T-helper 1 cell treated with Interleukin-12 subunit alpha and Interleukin-12 subunit beta and Interleukin-4 antibody, amounts not matched to agents 30 μg/mL and 1 μg/mL, for 36 hours (primary cell): ENCODE measurements around the gene GMPPB.
A peak's percentile ranks its signal among the peaks of the same experiment; 100 is the strongest.

Experiments
- H3K27ac Mint-ChIP-seq: one replicate; pipeline ENCODE4 v1.8.0; 2021; ENCODE audit warnings: mild to moderate bottlenecking, mixed read lengths
- H3K27me3 Mint-ChIP-seq: one replicate; pipeline ENCODE4 v1.8.0; 2021; ENCODE audit warnings: low read depth, mixed read lengths
- H3K36me3 Mint-ChIP-seq: one replicate; pipeline ENCODE4 v1.8.0; 2021; ENCODE audit warnings: low read depth, mixed read lengths
- H3K4me1 Mint-ChIP-seq: one replicate; pipeline ENCODE4 v1.8.0; 2021; ENCODE audit warnings: low read depth, mixed read lengths
- H3K4me3 Mint-ChIP-seq: one replicate; pipeline ENCODE4 v1.8.0; 2021; ENCODE audit warnings: mild to moderate bottlenecking, moderate library complexity, mixed read lengths
- H3K9me3 Mint-ChIP-seq: one replicate; pipeline ENCODE4 v1.8.0; 2021; ENCODE audit warnings: mixed read lengths

Gene GMPPB

DNA sequence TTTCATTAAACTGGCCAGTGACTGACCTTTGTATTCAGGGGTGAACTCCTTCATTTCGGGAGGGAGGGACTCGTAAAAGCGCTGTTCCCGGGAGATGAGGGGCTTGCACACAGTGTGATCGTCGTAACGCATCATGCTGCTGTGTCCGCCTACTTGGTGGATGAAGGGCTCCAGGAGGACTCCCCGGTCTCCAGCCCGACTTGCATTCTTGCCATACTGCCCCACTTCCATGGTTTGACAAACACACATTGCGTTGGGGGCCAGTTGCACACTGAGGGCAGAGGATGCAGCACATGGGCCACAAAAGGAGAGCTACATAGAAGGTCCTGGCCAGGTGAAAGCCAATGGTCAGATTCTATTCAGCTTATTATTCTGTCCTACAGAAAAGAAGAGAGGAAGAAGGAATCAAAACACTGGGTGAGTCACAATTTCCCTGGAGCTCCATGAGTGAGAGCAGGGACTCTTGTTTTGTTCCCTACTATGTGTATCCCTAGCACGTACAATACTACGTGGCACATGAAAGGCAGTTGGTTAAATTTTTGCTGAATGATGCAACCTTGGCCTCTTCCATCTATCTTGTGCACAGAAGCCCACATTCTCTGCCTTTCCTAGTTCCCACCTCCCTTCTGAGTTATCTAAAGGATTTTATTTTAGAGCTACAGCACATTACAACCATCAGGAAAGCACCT is 24.2 kb upstream of the GMPPB start:
- no peaks in the 10 kb centered on the region for H3K27me3 Mint-ChIP-seq
- peaks cover 3% of the 10 kb centered on the region for H3K4me1 Mint-ChIP-seq
- peaks cover 15% of the 10 kb centered on the region for H3K36me3 Mint-ChIP-seq
- H3K9me3 Mint-ChIP-seq = no peaks in the 10 kb centered on the region
- H3K4me3 Mint-ChIP-seq = no peak overlapping the region
- no peak overlapping the region for H3K27ac Mint-ChIP-seq

- H3K36me3 Mint-ChIP-seq = peaks cover 15% of the 10 kb centered on the region
- H3K27me3 Mint-ChIP-seq = no peaks in the 10 kb centered on the region
- H3K4me3 Mint-ChIP-seq = no peak overlapping the region
- H3K4me1 Mint-ChIP-seq = peaks cover 3% of the 10 kb centered on the region
- H3K9me3 Mint-ChIP-seq = no peaks in the 10 kb centered on the region
- H3K27ac Mint-ChIP-seq = no peak overlapping the region
Observed at GRCh38 chr3:49745986-49746385, 22.2 kb upstream of the GMPPB start.

- Mint-ChIP-seq H3K4me1 (peaks cover 5% of the 10 kb centered on the region), H3K4me3 (no peak overlapping the region), H3K36me3 (peaks cover 28% of the 10 kb centered on the region), H3K27ac (no peak overlapping the region), H3K9me3 (no peaks in the 10 kb centered on the region), H3K27me3 (no peaks in the 10 kb centered on the region)
Observed at GRCh38 chr3:49740427-49740826, 16.7 kb upstream of the GMPPB start.

DNA sequence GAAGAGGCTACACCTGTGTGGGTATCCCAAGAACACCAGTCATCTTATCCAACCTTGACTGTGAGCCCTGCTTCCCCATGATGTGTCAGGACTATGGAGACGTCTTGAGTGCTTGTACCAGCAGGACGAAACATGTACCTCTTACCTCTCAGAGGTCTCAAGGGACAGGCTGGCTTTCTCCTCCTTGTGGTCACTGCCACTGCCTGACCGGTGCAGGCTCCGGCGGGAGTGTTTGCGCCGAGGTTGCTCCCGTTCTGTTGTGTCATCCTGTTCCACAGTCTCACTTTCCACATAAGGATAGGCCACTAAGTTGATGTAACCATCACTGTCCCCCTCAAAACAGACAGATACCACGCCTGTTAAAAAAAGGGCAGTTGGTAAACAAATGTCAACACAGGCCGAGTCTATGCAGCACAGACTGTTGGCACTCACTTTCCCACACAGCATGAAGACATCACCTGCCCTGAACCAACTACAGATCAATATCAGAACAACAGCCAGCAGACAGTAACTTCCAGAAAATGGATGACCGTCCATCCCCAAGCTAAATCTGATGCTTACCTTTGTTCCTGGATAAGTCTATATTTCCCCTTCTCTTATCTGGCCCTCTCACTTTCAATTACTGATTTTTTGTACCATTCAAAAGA is 14.4 kb upstream of the GMPPB start:
- Mint-ChIP-seq H3K36me3 (peaks cover 24% of the 10 kb centered on the region), H3K9me3 (no peaks in the 10 kb centered on the region), H3K4me1 (peaks cover 4% of the 10 kb centered on the region), H3K4me3 (no peak overlapping the region), H3K27me3 (no peaks in the 10 kb centered on the region), H3K27ac (no peak overlapping the region)

- no peaks in the 10 kb centered on the region for H3K9me3 Mint-ChIP-seq
Observed at GRCh38 chr3:49734752-49735151, 11.0 kb upstream of the GMPPB start.

DNA sequence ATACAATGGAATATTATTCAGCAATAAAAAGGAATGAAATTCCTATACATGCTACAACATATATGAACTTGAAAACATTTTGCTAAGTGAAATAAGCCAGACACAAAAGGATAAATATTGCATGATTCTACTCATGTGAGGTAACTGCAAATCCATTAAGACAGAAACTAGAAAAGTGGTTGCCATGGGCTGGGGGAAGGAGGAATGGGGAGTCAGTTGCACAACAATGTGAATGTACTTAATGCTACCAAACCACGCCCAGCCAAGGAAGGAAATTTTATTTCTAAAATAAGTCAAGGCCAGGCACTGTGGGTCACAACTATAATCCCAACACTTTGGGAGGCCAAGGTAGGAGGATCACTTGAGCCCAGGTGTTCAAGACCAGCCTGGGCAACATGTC is 9.8 kb upstream of the GMPPB start:
- H3K4me1 Mint-ChIP-seq = peaks cover under 1% of the 10 kb centered on the region
- no peak overlapping the region for H3K27ac Mint-ChIP-seq
- no peaks in the 10 kb centered on the region for H3K9me3 Mint-ChIP-seq
- H3K4me3 Mint-ChIP-seq = no peak overlapping the region
- peaks cover 28% of the 10 kb centered on the region for H3K36me3 Mint-ChIP-seq
- no peaks in the 10 kb centered on the region for H3K27me3 Mint-ChIP-seq

More at GRCh38 chr3:49734752-49735151, 11.0 kb upstream of the GMPPB start:
- peaks cover 4% of the 10 kb centered on the region for H3K4me1 Mint-ChIP-seq
- no peak overlapping the region for H3K27ac Mint-ChIP-seq
- H3K27me3 Mint-ChIP-seq = no peaks in the 10 kb centered on the region
- H3K4me3 Mint-ChIP-seq = no peak overlapping the region
- peaks cover 31% of the 10 kb centered on the region for H3K36me3 Mint-ChIP-seq

DNA sequence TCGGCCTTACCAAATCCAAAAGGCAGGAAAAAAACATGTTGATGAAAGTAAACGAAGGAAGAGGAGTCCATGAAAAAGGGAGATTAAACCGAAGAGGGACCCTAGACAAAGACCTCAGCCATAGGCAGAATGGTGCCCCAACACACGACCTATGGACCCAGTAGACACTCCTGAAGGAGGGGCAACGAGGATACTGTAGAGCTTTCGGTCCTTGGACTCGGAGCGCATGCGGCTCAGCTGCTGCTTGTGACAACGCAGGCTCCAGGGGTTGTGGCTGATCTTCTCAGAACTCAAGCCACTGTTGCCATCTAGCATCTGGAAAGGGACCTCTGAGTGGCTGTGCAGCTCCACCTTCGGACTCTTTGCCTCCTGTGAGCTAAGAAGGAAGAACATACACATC is 8.8 kb upstream of the GMPPB start:
- Mint-ChIP-seq H3K4me3 (no peak overlapping the region), H3K27me3 (no peaks in the 10 kb centered on the region), H3K9me3 (no peaks in the 10 kb centered on the region), H3K27ac (no peak overlapping the region), H3K4me1 (no peaks in the 10 kb centered on the region), H3K36me3 (peaks cover 25% of the 10 kb centered on the region)

DNA sequence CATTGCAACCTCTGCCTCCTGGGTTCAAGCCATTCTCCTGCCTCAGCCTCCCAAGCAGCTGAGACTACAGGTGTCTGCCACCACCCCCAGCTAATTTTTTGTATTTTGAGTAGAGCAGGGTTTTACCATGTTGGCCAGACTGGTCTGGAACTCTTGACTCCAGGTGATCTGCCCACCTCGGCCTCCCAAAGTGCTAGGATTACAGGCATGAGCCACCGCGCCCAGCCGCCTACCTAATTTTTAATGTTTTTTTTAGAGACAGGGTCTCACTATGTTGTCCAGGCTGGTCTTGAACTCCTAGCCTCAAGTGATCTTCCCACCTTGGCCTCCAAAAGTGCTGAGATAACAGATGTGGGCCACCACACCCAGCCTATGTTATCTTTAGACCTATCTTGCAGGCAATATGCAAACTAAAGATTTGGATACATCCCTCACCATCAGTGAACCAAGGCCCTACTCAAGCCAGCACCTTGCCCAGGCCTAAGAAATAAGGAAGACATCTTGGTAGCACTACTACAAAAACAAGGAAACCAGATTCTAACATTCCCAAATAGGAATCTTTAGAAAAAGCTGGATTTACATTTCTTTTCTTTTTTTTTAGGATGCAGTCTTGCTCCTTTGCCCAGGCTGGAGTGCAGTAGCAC is 6.3 kb upstream of the GMPPB start:
- H3K27me3 Mint-ChIP-seq = no peaks in the 10 kb centered on the region
- H3K36me3 Mint-ChIP-seq = peaks cover 21% of the 10 kb centered on the region
- H3K4me3 Mint-ChIP-seq = no peak overlapping the region
- no peaks in the 10 kb centered on the region for H3K4me1 Mint-ChIP-seq
- H3K9me3 Mint-ChIP-seq = no peaks in the 10 kb centered on the region
- H3K27ac Mint-ChIP-seq = no peak overlapping the region

DNA sequence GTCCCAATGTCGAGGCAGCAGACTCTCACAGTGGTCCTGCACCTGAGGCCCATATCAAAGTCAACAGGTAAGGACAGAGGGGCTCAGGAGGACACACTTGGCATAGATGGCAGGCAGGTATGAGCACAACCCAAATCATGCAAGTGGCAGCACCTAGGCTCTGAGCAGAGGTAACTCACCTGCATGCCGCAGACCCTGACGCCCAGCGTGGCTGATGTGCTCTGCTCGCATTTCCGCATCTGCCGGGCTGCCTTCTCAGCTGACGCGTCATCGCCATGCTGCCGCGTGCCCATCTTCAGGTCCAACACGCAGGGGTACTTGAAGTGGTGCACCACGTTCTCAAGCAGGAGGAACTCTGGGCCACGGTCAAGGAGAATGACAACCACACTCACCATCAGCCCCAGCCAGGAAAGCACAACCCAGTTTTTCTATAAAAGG is 4.2 kb upstream of the GMPPB start:
- no peak overlapping the region for H3K27ac Mint-ChIP-seq
- H3K4me3 Mint-ChIP-seq = no peak overlapping the region
- H3K36me3 Mint-ChIP-seq = peaks cover 21% of the 10 kb centered on the region
- no peaks in the 10 kb centered on the region for H3K9me3 Mint-ChIP-seq
- no peaks in the 10 kb centered on the region for H3K27me3 Mint-ChIP-seq
- H3K4me1 Mint-ChIP-seq = peaks cover 8% of the 10 kb centered on the region

DNA sequence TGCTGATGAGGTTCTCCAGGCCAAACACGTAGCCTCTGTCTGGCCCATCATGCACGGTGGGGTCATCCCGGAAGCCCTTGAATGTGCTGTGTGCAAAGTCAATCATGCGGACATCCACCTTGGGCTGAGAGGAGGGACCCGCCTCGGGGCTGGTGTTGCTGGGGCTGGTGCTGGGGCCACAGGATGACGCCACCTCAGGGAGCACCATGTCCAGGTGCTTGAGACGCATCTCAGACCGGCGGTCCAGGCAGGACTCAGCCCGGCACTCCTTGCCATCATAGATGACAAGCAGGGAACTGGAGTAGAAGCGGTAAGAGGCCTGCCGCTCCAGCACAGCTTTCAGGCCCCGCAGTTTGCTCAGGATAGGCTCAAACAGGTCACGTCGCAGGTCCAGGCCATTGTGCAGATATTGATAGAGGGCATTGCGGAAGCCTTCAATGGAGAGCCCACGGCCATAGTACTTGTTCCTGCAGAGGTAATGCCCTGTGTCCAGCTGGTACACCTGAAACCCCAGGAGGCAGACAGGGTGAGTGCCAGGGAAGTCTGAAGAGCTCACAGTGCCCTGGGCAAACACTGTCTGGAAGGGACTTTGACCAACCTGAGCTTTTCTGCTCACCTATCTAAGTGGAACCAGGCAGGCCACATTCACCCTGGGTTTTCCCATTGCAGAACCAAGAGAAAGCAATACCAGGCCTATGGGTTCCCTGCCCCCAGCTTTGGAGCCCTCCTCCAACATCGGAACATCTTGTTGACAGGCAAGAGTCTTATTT is 3.6 kb upstream of the GMPPB start:
- Mint-ChIP-seq H3K4me3 (no peak overlapping the region), H3K27me3 (no peaks in the 10 kb centered on the region), H3K27ac (no peak overlapping the region), H3K4me1 (peaks cover 12% of the 10 kb centered on the region), H3K36me3 (peaks cover 21% of the 10 kb centered on the region), H3K9me3 (no peaks in the 10 kb centered on the region)

- Mint-ChIP-seq H3K36me3 (peaks cover 22% of the 10 kb centered on the region), H3K9me3 (no peaks in the 10 kb centered on the region), H3K4me3 (no peak overlapping the region), H3K4me1 (peaks cover 15% of the 10 kb centered on the region), H3K27ac (peak overlapping the region; percentile 57), H3K27me3 (no peaks in the 10 kb centered on the region)
Observed at GRCh38 chr3:49725906-49726681, 2.3 kb upstream of the GMPPB start.

GRCh38 chr3:49724586-49724985 is 835 bp upstream of the GMPPB start:
- Mint-ChIP-seq H3K27me3 (no peaks in the 10 kb centered on the region), H3K4me3 (peak overlapping the region; percentile 94), H3K27ac (peak overlapping the region; percentile 96), H3K9me3 (no peaks in the 10 kb centered on the region), H3K36me3 (peaks cover 25% of the 10 kb centered on the region), H3K4me1 (peaks cover 22% of the 10 kb centered on the region)

DNA sequence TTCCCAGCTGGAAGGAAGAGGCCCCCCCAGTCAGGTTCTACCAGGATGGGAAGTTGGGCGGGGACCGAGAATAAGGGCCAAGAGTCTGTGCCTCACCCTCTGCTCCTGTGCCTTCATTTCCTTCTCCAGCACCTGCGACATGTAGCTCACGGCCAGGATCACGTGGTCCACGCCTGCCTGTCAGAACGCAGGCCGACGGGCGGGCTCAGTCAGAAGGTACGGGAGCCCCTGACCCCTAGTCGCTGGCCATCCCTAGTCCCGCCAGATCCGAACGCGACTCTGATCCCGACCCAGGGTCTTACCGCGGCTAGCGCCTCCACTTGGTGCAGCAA is 489 bp downstream of the GMPPB start:
- Mint-ChIP-seq H3K27ac (peak overlapping the region; percentile 96), H3K9me3 (no peaks in the 10 kb centered on the region), H3K27me3 (no peaks in the 10 kb centered on the region), H3K4me3 (peak overlapping the region; percentile 94), H3K36me3 (peaks cover 24% of the 10 kb centered on the region), H3K4me1 (peaks cover 34% of the 10 kb centered on the region)

DNA sequence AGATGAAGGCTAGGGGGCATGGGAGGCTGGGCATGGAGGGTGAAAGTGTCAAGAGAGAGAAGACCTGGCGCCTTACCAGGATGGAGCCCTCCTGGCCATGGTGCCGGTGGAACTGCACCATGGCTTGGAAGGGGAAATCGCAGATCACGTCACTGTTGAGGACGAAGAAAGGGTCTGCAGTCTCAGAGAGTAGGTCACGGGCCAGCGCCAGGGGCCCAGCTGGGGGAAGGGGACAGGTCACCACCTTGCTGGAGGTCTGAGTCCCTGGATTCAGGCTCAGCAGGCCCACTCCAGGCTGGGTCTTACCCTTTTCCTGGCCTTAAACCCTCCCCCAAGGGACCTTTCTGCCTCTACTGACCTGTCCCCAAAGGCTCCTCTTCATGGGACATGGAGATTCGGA is 855 bp downstream of the GMPPB start:
- Mint-ChIP-seq H3K4me3 (peak overlapping the region; percentile 94), H3K27ac (peak overlapping the region; percentile 96), H3K36me3 (peaks cover 21% of the 10 kb centered on the region), H3K27me3 (no peaks in the 10 kb centered on the region), H3K9me3 (no peaks in the 10 kb centered on the region), H3K4me1 (peaks cover 34% of the 10 kb centered on the region)
